ENCODE results near the gene AGPAT4. TPM values are rescaled to one million over a fixed set of nuclear protein-coding genes. Genes with fewer than 3 reads are reported as not detected.

Gene AGPAT4
- total RNA-seq, 1 donor from 2014 or later: 23.7 TPM

DNA sequence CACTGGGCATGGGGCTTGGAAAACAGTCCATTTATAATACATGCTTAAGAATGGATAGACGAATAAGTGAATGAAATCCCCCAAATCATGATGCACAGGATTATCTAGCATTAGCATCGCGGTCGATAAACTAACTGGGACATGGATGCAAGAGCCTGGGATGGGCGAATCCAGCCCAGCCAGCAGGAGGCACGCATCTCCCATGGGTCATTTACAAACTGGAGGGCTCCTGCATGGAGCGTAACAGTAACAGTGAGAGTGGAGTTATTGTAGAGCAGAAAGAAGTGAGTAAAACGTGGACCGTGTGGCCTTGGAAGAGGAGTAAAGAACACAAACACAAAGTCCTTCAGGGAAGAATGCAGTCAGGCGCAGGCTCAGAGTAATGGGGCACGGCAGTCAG is 136.5 kb downstream of the AGPAT4 start:
- no peak overlapping the region for H3K27ac Mint-ChIP-seq
- H3K36me3 Mint-ChIP-seq: peaks cover 33% of the 10 kb centered on the region
- no peak for TF ChIP-seq CTCF (IDR thresholded peaks at IDR 0.05; ENCODE audit: unreplicated experiment)
- no peak for DNase-seq (ENCODE audit: low spot score in 2 of 2, unreplicated experiment in 2 of 2)
- no peaks in the 10 kb centered on the region for H3K9me3 Mint-ChIP-seq
- peaks cover 4% of the 10 kb centered on the region for H3K4me1 Mint-ChIP-seq
- H3K4me3 Mint-ChIP-seq: no peak overlapping the region
- H3K27me3 Mint-ChIP-seq (ENCODE audit: low read depth): no peaks in the 10 kb centered on the region

GRCh38 chr6:161136655-161137054 is 137.2 kb downstream of the AGPAT4 start:
- Mint-ChIP-seq H3K27me3 (ENCODE audit: low read depth) (no peaks in the 10 kb centered on the region), H3K36me3 (peaks cover 30% of the 10 kb centered on the region), H3K9me3 (no peaks in the 10 kb centered on the region), H3K4me3 (no peak overlapping the region), H3K4me1 (peaks cover 4% of the 10 kb centered on the region), H3K27ac (peak overlapping the region; percentile 50)
- DNase-seq (ENCODE audit: low spot score in 2 of 2, unreplicated experiment in 2 of 2): no peak
- no peak for TF ChIP-seq CTCF (IDR thresholded peaks at IDR 0.05; ENCODE audit: unreplicated experiment)

- Mint-ChIP-seq H3K27ac (peak overlapping the region; percentile 50), H3K9me3 (no peaks in the 10 kb centered on the region), H3K27me3 (ENCODE audit: low read depth) (no peaks in the 10 kb centered on the region), H3K4me1 (peaks cover 4% of the 10 kb centered on the region), H3K4me3 (no peak overlapping the region), H3K36me3 (peaks cover 30% of the 10 kb centered on the region)
- no peak for DNase-seq (ENCODE audit: low spot score in 2 of 2, unreplicated experiment in 2 of 2)
- TF ChIP-seq CTCF (IDR thresholded peaks at IDR 0.05; ENCODE audit: unreplicated experiment): no peak
These were observed 137.9 kb downstream of the AGPAT4 start for GRCh38 chr6:161135695-161136591.

DNA sequence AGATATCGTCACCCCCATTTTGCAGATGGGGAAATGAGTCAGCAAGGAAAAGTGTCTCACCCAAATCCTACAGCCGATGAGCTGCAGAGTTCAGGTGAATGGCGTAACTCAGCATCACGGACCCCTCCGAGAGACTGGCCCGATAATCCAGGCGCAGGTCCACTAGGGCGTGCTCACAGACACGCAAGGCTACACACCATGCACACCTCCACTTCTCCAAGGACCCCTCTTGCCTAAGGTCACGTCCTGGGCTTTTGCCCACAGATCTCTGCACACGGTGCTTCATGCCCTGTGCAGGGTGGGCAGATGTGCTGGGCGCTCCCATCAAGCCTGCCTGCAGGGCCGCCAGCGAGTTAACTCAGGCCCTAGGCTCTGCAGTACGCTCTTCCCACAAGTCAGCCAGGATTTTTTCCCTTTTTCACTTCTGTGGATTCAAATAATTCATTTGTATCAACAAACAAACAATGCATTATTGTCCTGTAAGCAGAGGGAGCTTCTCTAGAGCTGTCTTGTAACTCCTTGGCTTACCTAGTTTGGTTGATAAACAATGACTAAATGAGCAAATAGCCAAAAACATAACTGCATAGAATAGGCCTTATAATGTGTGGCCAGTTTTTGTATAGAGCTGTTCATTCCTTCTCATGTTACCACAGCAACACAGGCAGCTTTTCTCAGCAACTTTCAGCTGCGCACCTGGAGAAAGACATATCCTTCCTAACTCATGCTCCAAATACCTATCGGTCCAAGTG is 139.1 kb downstream of the AGPAT4 start:
- H3K4me1 Mint-ChIP-seq: peaks cover 4% of the 10 kb centered on the region
- H3K27me3 Mint-ChIP-seq (ENCODE audit: low read depth): no peaks in the 10 kb centered on the region
- no peak overlapping the region for H3K4me3 Mint-ChIP-seq
- H3K36me3 Mint-ChIP-seq: peaks cover 40% of the 10 kb centered on the region
- DNase-seq (ENCODE audit: low spot score in 2 of 2, unreplicated experiment in 2 of 2): no peak
- H3K27ac Mint-ChIP-seq: no peak overlapping the region
- TF ChIP-seq CTCF (IDR thresholded peaks at IDR 0.05; ENCODE audit: unreplicated experiment): no peak
- H3K9me3 Mint-ChIP-seq: no peaks in the 10 kb centered on the region

DNA sequence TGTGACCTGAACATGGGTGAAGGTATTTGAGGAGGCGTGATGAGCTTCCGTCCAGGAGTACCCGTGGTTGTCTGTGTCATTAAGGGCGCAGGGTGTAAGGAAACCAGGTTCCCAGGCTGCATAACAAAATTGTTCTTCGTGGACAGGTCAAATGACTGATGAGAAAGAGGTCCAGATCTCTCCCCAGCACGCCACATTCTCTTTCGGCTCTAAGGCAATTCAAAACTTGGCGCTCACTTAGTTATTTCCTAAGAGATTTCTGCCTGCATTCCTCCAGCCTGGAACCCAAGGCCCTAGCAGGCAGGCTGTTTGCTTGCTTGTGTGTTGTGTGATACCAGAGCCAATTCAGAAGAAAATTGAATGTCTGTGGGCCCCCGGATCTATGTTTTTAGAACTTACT is 139.9 kb downstream of the AGPAT4 start:
- Mint-ChIP-seq H3K4me3 (no peak overlapping the region), H3K27me3 (ENCODE audit: low read depth) (no peaks in the 10 kb centered on the region), H3K36me3 (peaks cover 47% of the 10 kb centered on the region), H3K9me3 (peaks cover 5% of the 10 kb centered on the region), H3K4me1 (peaks cover 4% of the 10 kb centered on the region), H3K27ac (peak overlapping the region; percentile 16)
- DNase-seq (ENCODE audit: low spot score in 2 of 2, unreplicated experiment in 2 of 2): no peak
- TF ChIP-seq CTCF (IDR thresholded peaks at IDR 0.05; ENCODE audit: unreplicated experiment): no peak
